Progenitor cell of endocrine pancreas (in vitro differentiated cells): ENCODE data around the gene ITPRID2. TPM values are rescaled to one million over a fixed set of nuclear protein-coding genes. Genes with fewer than 3 reads are reported as not detected.

Experiments used
- DNase-seq: peaks from one replicate; pipeline ENCODE4 v3.0.0; 2021; ENCODE audit warnings: low spot score; ENCODE audit not compliant: unreplicated experiment
- H3K27ac Mint-ChIP-seq: 2 replicates; pipeline ENCODE4 v1.8.0; 2021; ENCODE audit warnings: mild to moderate bottlenecking, moderate library complexity, mixed read lengths
- H3K27me3 Mint-ChIP-seq: 2 replicates; pipeline ENCODE4 v1.8.0; 2021; ENCODE audit warnings: mixed read lengths
- H3K36me3 Mint-ChIP-seq: 2 replicates; pipeline ENCODE4 v1.8.0; 2022; ENCODE audit warnings: mixed read lengths; ENCODE audit not compliant: insufficient read depth
- H3K4me1 Mint-ChIP-seq: 2 replicates; pipeline ENCODE4 v1.8.0; 2021; ENCODE audit warnings: low read depth, mixed read lengths
- H3K4me3 Mint-ChIP-seq: 2 replicates; pipeline ENCODE4 v1.8.0; 2021; ENCODE audit warnings: low read depth, mild to moderate bottlenecking, moderate library complexity, mixed read lengths
- H3K9me3 Mint-ChIP-seq: 2 replicates; pipeline ENCODE4 v1.8.0; 2021; ENCODE audit warnings: low read depth, mixed read lengths
- total RNA-seq: library from RNA; stranded (reverse); gene quantifications from 2 replicates; pipeline ENCODE4 v1.2.1, GENCODE V29; 2021
- TF ChIP-seq, protein P1 (sequence below): fragments of 200-600 bp; sonication (generic); IDR thresholded peaks from one replicate; pipeline ENCODE4 v1.5.0; 2021; ENCODE audit warnings: antibody characterized with exemption, mild to moderate bottlenecking; ENCODE audit not compliant: unreplicated experiment

ITPRID2 gene
- total RNA-seq, 1 donor from 2014 or later = 69.7 TPM

DNA sequence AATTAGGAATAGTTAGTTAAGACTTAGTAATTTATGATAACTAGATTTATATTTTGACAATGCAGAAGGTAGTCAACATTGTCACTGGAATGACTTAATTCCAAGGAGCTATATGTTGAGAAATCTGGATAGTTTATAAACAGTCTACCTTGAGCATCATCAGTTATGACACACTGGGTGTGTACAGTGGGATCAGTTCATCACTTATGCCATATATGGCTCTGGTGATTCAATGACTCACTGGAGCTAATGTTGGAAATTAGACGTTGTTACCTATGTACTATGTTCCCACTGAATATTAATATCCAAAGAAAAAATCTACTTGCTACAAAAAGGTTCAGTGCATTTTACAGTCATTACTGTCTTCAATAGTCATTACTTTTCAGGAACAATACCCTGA is 34.0 kb upstream of the ITPRID2 start:
- Mint-ChIP-seq H3K27me3 (no peaks in the 10 kb centered on the region), H3K9me3 (no peaks in the 10 kb centered on the region), H3K4me1 (no peaks in the 10 kb centered on the region), H3K4me3 (no peak overlapping the region), H3K27ac (no peak overlapping the region), H3K36me3 (no peaks in the 10 kb centered on the region)
- TF ChIP-seq, protein P1, sequence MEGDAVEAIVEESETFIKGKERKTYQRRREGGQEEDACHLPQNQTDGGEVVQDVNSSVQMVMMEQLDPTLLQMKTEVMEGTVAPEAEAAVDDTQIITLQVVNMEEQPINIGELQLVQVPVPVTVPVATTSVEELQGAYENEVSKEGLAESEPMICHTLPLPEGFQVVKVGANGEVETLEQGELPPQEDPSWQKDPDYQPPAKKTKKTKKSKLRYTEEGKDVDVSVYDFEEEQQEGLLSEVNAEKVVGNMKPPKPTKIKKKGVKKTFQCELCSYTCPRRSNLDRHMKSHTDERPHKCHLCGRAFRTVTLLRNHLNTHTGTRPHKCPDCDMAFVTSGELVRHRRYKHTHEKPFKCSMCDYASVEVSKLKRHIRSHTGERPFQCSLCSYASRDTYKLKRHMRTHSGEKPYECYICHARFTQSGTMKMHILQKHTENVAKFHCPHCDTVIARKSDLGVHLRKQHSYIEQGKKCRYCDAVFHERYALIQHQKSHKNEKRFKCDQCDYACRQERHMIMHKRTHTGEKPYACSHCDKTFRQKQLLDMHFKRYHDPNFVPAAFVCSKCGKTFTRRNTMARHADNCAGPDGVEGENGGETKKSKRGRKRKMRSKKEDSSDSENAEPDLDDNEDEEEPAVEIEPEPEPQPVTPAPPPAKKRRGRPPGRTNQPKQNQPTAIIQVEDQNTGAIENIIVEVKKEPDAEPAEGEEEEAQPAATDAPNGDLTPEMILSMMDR = no peak
- DNase-seq = no peak

DNA sequence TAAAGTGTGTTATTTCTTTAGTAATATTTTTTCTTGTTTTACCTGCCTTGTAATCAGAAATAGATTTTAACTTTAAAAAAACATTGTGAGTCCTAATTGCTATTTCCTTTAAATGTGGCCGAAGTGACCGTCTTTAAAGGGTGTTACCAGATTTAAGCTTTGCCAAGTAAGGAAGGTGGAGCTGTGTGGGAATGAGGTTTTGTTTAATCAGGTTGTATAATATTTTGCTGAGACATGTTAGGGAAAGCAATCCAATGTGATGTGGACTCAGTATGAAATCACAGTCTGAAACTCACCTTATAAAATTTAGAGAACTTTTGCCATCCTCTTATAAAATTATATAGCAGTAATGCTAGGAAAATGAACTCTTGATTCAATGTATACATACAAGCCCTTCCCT is 32.9 kb upstream of the ITPRID2 start:
- Mint-ChIP-seq H3K27ac (no peak overlapping the region), H3K4me1 (no peaks in the 10 kb centered on the region), H3K4me3 (no peak overlapping the region), H3K36me3 (no peaks in the 10 kb centered on the region), H3K9me3 (no peaks in the 10 kb centered on the region), H3K27me3 (no peaks in the 10 kb centered on the region)
- TF ChIP-seq, protein P1 = no peak
- no peak for DNase-seq

DNA sequence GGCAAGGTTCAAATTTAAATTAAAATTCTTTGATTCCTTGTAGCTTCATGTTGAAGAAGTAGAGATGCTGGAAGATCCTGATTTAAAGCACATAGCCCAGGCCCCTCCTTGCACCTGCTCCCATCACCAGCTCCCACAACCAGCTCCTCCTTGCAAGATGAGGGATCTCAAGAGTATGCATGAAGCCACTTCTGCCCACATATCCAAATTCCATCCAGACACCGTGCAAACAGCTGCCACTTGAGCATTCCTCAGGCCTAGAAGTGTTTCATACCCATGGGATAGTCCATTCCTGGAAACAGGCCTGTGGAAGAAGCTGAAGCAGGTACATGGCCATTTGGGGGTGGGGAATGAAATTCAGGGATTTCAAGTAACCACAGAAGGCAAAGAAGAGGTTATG is 32.4 kb upstream of the ITPRID2 start:
- no peaks in the 10 kb centered on the region for H3K9me3 Mint-ChIP-seq
- no peaks in the 10 kb centered on the region for H3K27me3 Mint-ChIP-seq
- H3K4me1 Mint-ChIP-seq = no peaks in the 10 kb centered on the region
- no peak for DNase-seq
- TF ChIP-seq, protein P1 = no peak
- H3K4me3 Mint-ChIP-seq = no peak overlapping the region
- no peak overlapping the region for H3K27ac Mint-ChIP-seq
- no peaks in the 10 kb centered on the region for H3K36me3 Mint-ChIP-seq

DNA sequence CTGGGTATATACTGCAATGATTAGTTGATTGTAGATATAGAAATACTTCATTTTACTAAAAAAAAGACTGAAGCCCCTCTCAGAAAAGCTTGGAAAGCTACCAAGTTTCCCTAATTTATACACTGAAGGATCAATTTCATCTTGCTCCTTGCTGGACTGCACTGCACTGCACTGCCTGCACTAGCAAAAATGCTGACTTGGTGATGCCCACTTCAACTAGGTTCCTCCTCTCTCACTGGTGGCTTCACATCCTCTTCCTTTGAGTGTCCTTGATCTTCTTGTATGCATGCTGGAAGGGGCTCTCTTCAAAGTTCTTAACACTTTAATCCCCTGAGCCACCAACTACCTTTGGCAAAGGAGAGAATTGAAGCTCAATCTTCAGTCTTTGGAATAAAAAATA is 31.7 kb upstream of the ITPRID2 start:
- TF ChIP-seq, protein P1 = no peak
- Mint-ChIP-seq H3K36me3 (no peaks in the 10 kb centered on the region), H3K4me1 (no peaks in the 10 kb centered on the region), H3K9me3 (no peaks in the 10 kb centered on the region), H3K27ac (no peak overlapping the region), H3K4me3 (no peak overlapping the region), H3K27me3 (no peaks in the 10 kb centered on the region)
- DNase-seq = no peak

DNA sequence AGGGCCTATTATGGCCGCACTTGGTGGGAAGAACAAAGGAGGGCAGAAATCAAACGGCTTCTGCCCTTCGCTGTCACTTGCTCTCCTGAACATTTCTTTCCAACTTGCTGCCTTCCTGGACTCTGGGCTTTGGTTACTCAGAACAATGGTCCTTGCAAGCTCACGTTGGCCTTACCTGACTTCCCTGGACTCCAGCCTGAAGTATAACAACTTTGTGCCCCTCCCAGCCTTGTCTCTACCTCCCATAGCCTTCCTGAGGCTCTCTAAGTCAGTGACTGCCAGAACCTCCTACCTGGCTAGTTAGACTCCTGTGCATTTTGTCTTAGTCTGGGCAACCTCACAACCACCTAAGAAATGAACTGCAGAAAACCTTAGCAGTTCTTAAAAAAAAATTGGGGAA is 30.2 kb upstream of the ITPRID2 start:
- Mint-ChIP-seq H3K4me1 (no peaks in the 10 kb centered on the region), H3K4me3 (no peak overlapping the region), H3K27ac (no peak overlapping the region), H3K9me3 (no peaks in the 10 kb centered on the region), H3K36me3 (no peaks in the 10 kb centered on the region), H3K27me3 (no peaks in the 10 kb centered on the region)
- TF ChIP-seq, protein P1 = no peak
- DNase-seq = no peak
